H1 (cell line): Measurements from ENCODE around the gene EIF4ENIF1. TPM values are rescaled to one million over a fixed set of nuclear protein-coding genes. Genes with fewer than 3 reads are reported as not detected.

Experiments used
- CTCF ChIA-PET: fragments of 300-600 bp; sonication (Branson Sonifier 250); formaldehyde crosslinking; loops from one replicate; lab custom pipeline; 2021; ENCODE audit not compliant: partially characterized antibody; lab: Charles Lee
- POLR2A ChIA-PET: fragments of 300-600 bp; sonication (Branson Sonifier 250); formaldehyde crosslinking; loops from one replicate; lab custom pipeline; 2021; ENCODE audit warnings: inconsistent platforms; ENCODE audit not compliant: partially characterized antibody; lab: Charles Lee
- DNase-seq, 2 experiments: peaks; one replicate each; pipeline versions ENCODE4 v3.0.0 to v3.0.0-alpha.2; 2010 to 2022; ENCODE audit warnings: low spot score in 2 of 2, low read depth in 1 of 2, mixed read lengths in 1 of 2
- FAIRE-seq: peaks from 2 replicates; lab custom pipeline; 2011; peaks lifted over from hg19 to GRCh38; lab: Jason Lieb, UNC
- H2AFZ ChIP-seq: 2 replicates; pipeline ENCODE4 v1.8.1; 2012; ENCODE audit warnings: low read length, inconsistent platforms
- H2AK5ac ChIP-seq: 2 replicates; pipeline ENCODE4 v1.6.1; 2013; ENCODE audit warnings: low read depth, low read length
- H2BK120ac ChIP-seq: replicated peaks from 2 replicates; pipeline ENCODE3; 2013; ENCODE audit warnings: low read depth, low read length, inconsistent platforms
- H2BK12ac ChIP-seq: 2 replicates; pipeline ENCODE4 v1.6.1; 2013; ENCODE audit warnings: low read depth, low read length
- H2BK15ac ChIP-seq: 2 replicates; pipeline ENCODE4 v1.6.1; 2013; ENCODE audit warnings: low read length
- H2BK20ac ChIP-seq: 2 replicates; pipeline ENCODE4 v1.6.1; 2013; ENCODE audit warnings: low read length
- H2BK5ac ChIP-seq: 2 replicates; pipeline ENCODE4 v1.6.1; 2013; ENCODE audit warnings: low read depth, low read length
- H3K14ac ChIP-seq: 2 replicates; pipeline ENCODE4 v1.6.1; 2013; ENCODE audit warnings: inconsistent platforms; ENCODE audit not compliant: insufficient read length
- H3K18ac ChIP-seq: 2 replicates; pipeline ENCODE4 v1.6.1; 2013; ENCODE audit warnings: low read length; ENCODE audit errors: extremely low read depth
- H3K23ac ChIP-seq: 2 replicates; pipeline ENCODE4 v1.6.1; 2013; ENCODE audit warnings: inconsistent platforms; ENCODE audit not compliant: insufficient read length
- H3K23me2 ChIP-seq: 2 replicates; pipeline ENCODE4 v1.6.1; 2013; ENCODE audit warnings: low read depth, low read length
- H3K27ac ChIP-seq: 2 replicates; pipeline ENCODE4 v1.6.1; 2011; ENCODE audit warnings: low read depth, low read length, inconsistent platforms
- H3K27me3 ChIP-seq, 4 experiments: replicated peaks in 1 of 4; 1 replicate in 1 of 4; 2 replicates in 3 of 4; pipeline versions ENCODE4 v1.6.1 to v1.8.1; 2011 to 2013; ENCODE audit warnings: low read length in 3 of 4, mild to moderate bottlenecking in 3 of 4, inconsistent platforms in 2 of 4, mixed read lengths in 2 of 4, moderate library complexity in 1 of 4; ENCODE audit not compliant: control insufficient read depth in 3 of 4, insufficient read depth in 3 of 4; ENCODE audit errors: extremely low read depth in 1 of 4
- H3K36me3 ChIP-seq, 4 experiments: 2 replicates each; pipeline versions ENCODE4 v1.6.1 to v1.8.1; 2011 to 2013; ENCODE audit warnings: mild to moderate bottlenecking in 4 of 4, low read length in 3 of 4, moderate library complexity in 2 of 4, control low read depth in 1 of 4, inconsistent platforms in 1 of 4; ENCODE audit not compliant: insufficient read depth in 4 of 4, control insufficient read depth in 2 of 4
- H3K4ac ChIP-seq: replicated peaks from 2 replicates; pipeline ENCODE3; 2013; ENCODE audit warnings: low read length, low read depth, mixed read lengths, inconsistent platforms; ENCODE audit not compliant: insufficient read length
- H3K4me1 ChIP-seq, 4 experiments: replicated peaks in 1 of 4; 1 replicate in 1 of 4; 2 replicates in 3 of 4; pipeline versions ENCODE4 v1.6.1 to v1.8.1; 2011 to 2013; ENCODE audit warnings: low read length in 3 of 4, inconsistent platforms in 2 of 4, mixed read lengths in 1 of 4; ENCODE audit not compliant: insufficient read depth in 4 of 4, control insufficient read depth in 3 of 4
- H3K4me2 ChIP-seq, 2 experiments: 2 replicates each; pipeline versions ENCODE4 v1.6.1 to v1.8.1; 2011 to 2013; ENCODE audit warnings: low read depth in 2 of 2, low read length in 2 of 2, control low read depth in 1 of 2, inconsistent platforms in 1 of 2, mild to moderate bottlenecking in 1 of 2; ENCODE audit not compliant: insufficient read depth in 1 of 2
- H3K4me3 ChIP-seq, 4 experiments: fragments of 200-600, 300-600 bp in 1 of 4; sonication (generic), shearing (Covaris generic), sonication (Bioruptor Twin) in 1 of 4; 2 replicates each; pipeline versions ENCODE4 v1.5.1 to v1.8.1; 2011 to 2016; ENCODE audit warnings: low read length in 4 of 4, low read depth in 3 of 4, control low read depth in 2 of 4, inconsistent platforms in 2 of 4, mild to moderate bottlenecking in 2 of 4, mixed read lengths in 1 of 4, moderate library complexity in 1 of 4; ENCODE audit not compliant: insufficient read depth in 2 of 4; ENCODE audit errors: extremely low read depth in 1 of 4
- H3K56ac ChIP-seq: replicated peaks from 2 replicates; pipeline ENCODE3; 2013; ENCODE audit warnings: low read depth, mild to moderate bottlenecking, mixed read lengths, low read length, inconsistent platforms; ENCODE audit not compliant: insufficient read length
- H3K79me1 ChIP-seq: 2 replicates; pipeline ENCODE4 v1.6.1; 2013; ENCODE audit warnings: low read depth, low read length, control low read depth
- H3K79me2 ChIP-seq, 2 experiments: 2 replicates each; pipeline versions ENCODE4 v1.6.1 to v1.8.1; 2012 to 2013; ENCODE audit warnings: low read length in 2 of 2, mild to moderate bottlenecking in 2 of 2, inconsistent platforms in 1 of 2; ENCODE audit not compliant: insufficient read depth in 2 of 2, control insufficient read depth in 1 of 2
- H3K9ac ChIP-seq, 4 experiments: replicated peaks in 1 of 4; 1 replicate in 1 of 4; 2 replicates in 3 of 4; pipeline versions ENCODE4 v1.6.1 to v1.8.1; 2011 to 2013; ENCODE audit warnings: low read depth in 3 of 4, low read length in 3 of 4, control low read depth in 2 of 4, mild to moderate bottlenecking in 2 of 4, moderate library complexity in 2 of 4, inconsistent platforms in 1 of 4; ENCODE audit errors: extremely low read depth in 1 of 4
- H3K9me3 ChIP-seq, 2 experiments: 2 replicates each; pipeline versions ENCODE4 v1.6.1 to v1.8.1; 2012 to 2013; ENCODE audit warnings: mild to moderate bottlenecking in 2 of 2, moderate library complexity in 2 of 2, control low read depth in 1 of 2, inconsistent platforms in 1 of 2, low read depth in 1 of 2, low read length in 1 of 2, mixed read lengths in 1 of 2; ENCODE audit not compliant: insufficient read depth in 2 of 2
- H4K20me1 ChIP-seq, 2 experiments: replicated peaks in 1 of 2; 2 replicates each; pipeline versions ENCODE3 to v1.8.1; 2011 to 2013; ENCODE audit warnings: inconsistent platforms in 2 of 2, low read length in 2 of 2, mild to moderate bottlenecking in 1 of 2; ENCODE audit not compliant: insufficient read depth in 2 of 2, control insufficient read depth in 1 of 2
- H4K5ac ChIP-seq: 2 replicates; pipeline ENCODE4 v1.6.1; 2013; ENCODE audit warnings: low read length, low read depth, mixed read lengths, inconsistent platforms; ENCODE audit not compliant: insufficient read length
- H4K8ac ChIP-seq: 2 replicates; pipeline ENCODE4 v1.8.0; 2013; ENCODE audit warnings: mild to moderate bottlenecking, moderate library complexity, low read length, inconsistent platforms; ENCODE audit not compliant: insufficient read depth; ENCODE audit errors: extremely low read depth
- H4K91ac ChIP-seq: replicated peaks from 2 replicates; pipeline ENCODE3; 2013; ENCODE audit warnings: low read length, mixed read lengths, inconsistent platforms; ENCODE audit not compliant: insufficient read length
- BCL11A ChIP-seq, 2 experiments: IDR thresholded peaks; one replicate each; pipeline ENCODE4 v1.6.1; 2011; ENCODE audit warnings: low read depth in 2 of 2, low read length in 2 of 2, mild to moderate bottlenecking in 2 of 2
- FOSL1 ChIP-seq: IDR thresholded peaks from 2 replicates; pipeline ENCODE4 v1.6.1; 2011; ENCODE audit warnings: mild to moderate bottlenecking, low read depth, low read length, moderate library complexity; ENCODE audit not compliant: insufficient read depth
- GABPA ChIP-seq: IDR thresholded peaks from 2 replicates; pipeline ENCODE4 v1.6.1; 2011; ENCODE audit warnings: mild to moderate bottlenecking, low read length, moderate library complexity, borderline replicate concordance; ENCODE audit not compliant: insufficient read depth
- NANOG ChIP-seq: IDR thresholded peaks from 2 replicates; pipeline ENCODE4 v1.6.1; 2011; ENCODE audit warnings: low read length, low read depth, mild to moderate bottlenecking, inconsistent platforms; ENCODE audit not compliant: insufficient read depth, poor library complexity, severe bottlenecking
- PHF8 ChIP-seq: fragments of 200-600 bp; sonication (generic); conservative IDR thresholded peaks from 2 replicates; pipeline ENCODE4 v1.7.1; 2012; ENCODE audit warnings: low read depth, mild to moderate bottlenecking, inconsistent platforms, low read length, moderate library complexity
- RBBP5 ChIP-seq: IDR thresholded peaks from 2 replicates; pipeline ENCODE4 v1.7.1; 2012; ENCODE audit warnings: low read depth, mild to moderate bottlenecking, inconsistent platforms, low read length, moderate library complexity, borderline replicate concordance
- WGBS, 2 experiments: shearing (Covaris generic) in 1 of 2; methylation state at CpG; one replicate each; pipeline versions ENCODE4 v1.1.6 to v1.1.7; 2013 to 2015; ENCODE audit warnings: low lambda C conversion rate in 2 of 2, mixed read lengths in 2 of 2, inconsistent platforms in 1 of 2, low coverage in 1 of 2, missing lambda C conversion rate in 1 of 2; ENCODE audit not compliant: insufficient replicate concordance in 2 of 2, insufficient coverage in 1 of 2, insufficient read length in 1 of 2; ENCODE audit errors: extremely low coverage in 1 of 2, missing lambda C conversion rate in 1 of 2; 5-methylcytosine and 5-hydroxymethylcytosine counted together
- polyA plus RNA-seq, 7 experiments: library from polyadenylated mRNA; depleted of rRNA in 3 of 7; stranded (reverse) in 5 of 7; unstranded in 2 of 7; fragments of >200 nt in 5 of 7; fragments of 200-250 nt in 2 of 7; gene quantifications; 1 replicate in 5 of 7; 2 replicates in 1 of 7; 4 replicates in 1 of 7; pipeline versions ENCODE4 v1.2.1 to v1.2.3, GENCODE V29; 2011 to 2013; ENCODE audit warnings: missing spikeins in 2 of 7, mixed read lengths in 2 of 7
- total RNA-seq: library from RNA; stranded (reverse); fragmentation: NEBNext Ultra II Directional; extraction: Animal tissue kit (Norgen Biotek cat#: 25700); gene quantifications from 2 replicates; pipeline ENCODE4 v1.2.1, GENCODE V29; 2021

EIF4ENIF1 gene
- total and polyA plus RNA-seq, 2 of the 8 experiments (the other 6 are each of a cell fraction or from before 2014, with no cell fraction given) = 21.9 to 23.6 TPM

DNA sequence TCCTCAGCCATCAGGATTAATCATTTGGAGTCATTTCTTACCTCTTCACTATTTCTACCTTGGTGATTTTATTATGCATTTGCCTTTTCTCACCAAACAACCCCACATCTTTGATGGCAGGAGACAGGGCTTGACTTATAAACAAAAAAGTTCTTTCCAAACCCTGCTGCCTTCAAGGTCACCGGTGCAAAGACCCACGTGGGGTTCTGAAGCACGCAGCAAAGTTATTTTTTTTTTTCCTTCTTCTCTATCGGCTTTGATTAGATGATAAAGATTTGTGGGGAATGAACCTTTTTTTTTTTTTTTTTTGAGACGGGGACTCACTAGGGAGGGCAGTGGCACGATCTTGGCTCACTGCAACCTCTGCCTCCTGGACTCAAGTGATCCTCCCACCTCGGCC is 46.1 kb downstream of the EIF4ENIF1 start:
- Histone ChIP-seq H3K56ac (no peak overlapping the region), H3K14ac (no peak overlapping the region), H2BK12ac (no peak overlapping the region), H3K79me2 (no peaks in the 10 kb centered on the region), H3K4me3 (no peak overlapping the region), H3K36me3 (peaks cover 10 to 42% (median 33%) of the 10 kb centered on the region in 4 experiments), H3K9ac (no peak overlapping the region), H2AFZ (no peak overlapping the region), H2BK15ac (no peak overlapping the region), H3K9me3 (no peaks in the 10 kb centered on the region), H3K27ac (no peak overlapping the region), H3K79me1 (no peaks in the 10 kb centered on the region), H4K8ac (no peak overlapping the region), H3K23ac (no peak overlapping the region), H4K91ac (no peak overlapping the region), H4K5ac (no peak overlapping the region), H2BK5ac (no peak overlapping the region), H3K27me3 (no peaks in the 10 kb centered on the region), H2BK120ac (no peak overlapping the region), H3K18ac (no peak overlapping the region), H2BK20ac (no peak overlapping the region), H3K4me1 (no peaks in the 10 kb centered on the region), H2AK5ac (no peak overlapping the region), H3K4me2 (no peak overlapping the region), H3K23me2 (no peaks in the 10 kb centered on the region), H3K4ac (no peak overlapping the region), H4K20me1 (peaks cover 0 to 3% of the 10 kb centered on the region in 2 experiments)
- 97% methylated on average over 6 of the region's 7 CpGs; no CpG with 5 or more reads in 1 of the 2 experiments for WGBS, 2 experiments
- DNase-seq (no peak), FAIRE-seq (no peak)
- CTCF ChIA-PET = interaction anchor here (1.1 to 1.6 kb wide), 2 partner anchors 8 to 14 kb away, joined by 5 to 8 read pairs; no protein-coding TSS in a partner anchor
- TF ChIP-seq BCL11A (IDR thresholded peaks at IDR 0.05; ENCODE audit: low read depth in 2 of 2, low read length in 2 of 2) (no peak), GABPA (no peak), NANOG (no peak), FOSL1 (no peak), PHF8 (no peak), RBBP5 (no peak)
- POLR2A ChIA-PET = interaction anchor here (1.0 to 1.4 kb wide), 2 partner anchors 15 to 29 kb away, joined by 3 to 5 read pairs; no protein-coding TSS in a partner anchor
